ENCODE measurements around the gene IL17RC.

The IL17RC gene

GRCh38 chr3:9911863-9912262, 5.0 kb upstream of the IL17RC start:
- H3K18ac ChIP-seq (ENCODE audit: low read length), result no peak overlapping the region
- peaks cover 14% of the 10 kb centered on the region for H3K79me1 ChIP-seq (ENCODE audit: low read length)
- no peaks in the 10 kb centered on the region for H3K27me3 ChIP-seq (ENCODE audit: insufficient read depth, low read length)
- peaks cover 10% of the 10 kb centered on the region for H3K79me2 ChIP-seq (ENCODE audit: control insufficient read depth, insufficient read depth, low read length, poor library complexity)
- no peak for DNase-seq
- H3K9ac ChIP-seq (ENCODE audit: low read length), result no peak overlapping the region
- no CpG with 5 or more reads among the region's 8 CpGs for WGBS (ENCODE audit: extremely low coverage, insufficient coverage, insufficient read length)
- no peak overlapping the region for H2BK12ac ChIP-seq (ENCODE audit: low read length)
- H3K23ac ChIP-seq (ENCODE audit: low read length), result no peak overlapping the region
- H3K4me3 ChIP-seq (ENCODE audit: low read depth, low read length), result no peak overlapping the region
- H3K4me2 ChIP-seq (ENCODE audit: low read length), result no peak overlapping the region
- no peak overlapping the region for H2AK5ac ChIP-seq (ENCODE audit: low read length)
- no peak overlapping the region for H2AFZ ChIP-seq (ENCODE audit: insufficient read depth, low read length, poor library complexity)
- peaks cover 6 to 12% of the 10 kb centered on the region in 2 experiments for H3K4me1 ChIP-seq (ENCODE audit: control insufficient read depth in 1 of 2, insufficient read depth in 2 of 2, low read length in 2 of 2)
- no peak overlapping the region for H3K14ac ChIP-seq (ENCODE audit: low read length)
- no peak overlapping the region for H2BK5ac ChIP-seq (ENCODE audit: low read depth, low read length, poor library complexity)
- H4K12ac ChIP-seq (ENCODE audit: low read depth, low read length), result no peak overlapping the region
- H4K8ac ChIP-seq (ENCODE audit: low read depth, low read length), result no peak overlapping the region
- no peak overlapping the region for H2BK120ac ChIP-seq (ENCODE audit: insufficient read depth, low read length, poor library complexity)
- no peaks in the 10 kb centered on the region for H3K9me3 ChIP-seq (ENCODE audit: insufficient read depth, low read depth, low read length)
- peaks cover 2 to 3% of the 10 kb centered on the region in 2 experiments for H3K36me3 ChIP-seq (ENCODE audit: control insufficient read depth in 1 of 2, insufficient read depth in 2 of 2, low read length in 2 of 2)
- no peak overlapping the region for H4K91ac ChIP-seq (ENCODE audit: low read depth, low read length)
- no peak overlapping the region for H3K4ac ChIP-seq (ENCODE audit: low read depth, low read length)
- H3K27ac ChIP-seq (ENCODE audit: low read depth, low read length), result no peak overlapping the region

GRCh38 chr3:9912294-9912935, 4.5 kb upstream of the IL17RC start:
- Histone ChIP-seq H3K23ac (ENCODE audit: low read length) (no peak overlapping the region), H2BK12ac (ENCODE audit: low read length) (no peak overlapping the region), H3K4me2 (ENCODE audit: low read length) (no peak overlapping the region), H3K27ac (ENCODE audit: low read depth, low read length) (no peak overlapping the region), H3K4me3 (ENCODE audit: low read depth, low read length) (no peak overlapping the region), H3K36me3 (ENCODE audit: control insufficient read depth in 1 of 2, insufficient read depth in 2 of 2, low read length in 2 of 2) (peaks cover 2 to 3% of the 10 kb centered on the region in 2 experiments), H3K4ac (ENCODE audit: low read depth, low read length) (no peak overlapping the region), H2AK5ac (ENCODE audit: low read length) (no peak overlapping the region), H3K18ac (ENCODE audit: low read length) (no peak overlapping the region), H2BK120ac (ENCODE audit: insufficient read depth, low read length, poor library complexity) (no peak overlapping the region), H4K12ac (ENCODE audit: low read depth, low read length) (no peak overlapping the region), H3K4me1 (ENCODE audit: control insufficient read depth in 1 of 2, insufficient read depth in 2 of 2, low read length in 2 of 2) (peaks cover 8 to 16% of the 10 kb centered on the region in 2 experiments), H4K8ac (ENCODE audit: low read depth, low read length) (no peak overlapping the region), H3K79me2 (ENCODE audit: control insufficient read depth, insufficient read depth, low read length, poor library complexity) (peaks cover 10% of the 10 kb centered on the region), H2BK5ac (ENCODE audit: low read depth, low read length, poor library complexity) (no peak overlapping the region), H3K9ac (ENCODE audit: low read length) (no peak overlapping the region), H3K9me3 (ENCODE audit: insufficient read depth, low read depth, low read length) (no peaks in the 10 kb centered on the region), H4K91ac (ENCODE audit: low read depth, low read length) (no peak overlapping the region), H2AFZ (ENCODE audit: insufficient read depth, low read length, poor library complexity) (no peak overlapping the region), H3K14ac (ENCODE audit: low read length) (no peak overlapping the region), H3K79me1 (ENCODE audit: low read length) (peaks cover 17% of the 10 kb centered on the region), H3K27me3 (ENCODE audit: insufficient read depth, low read length) (no peaks in the 10 kb centered on the region)
- no CpG with 5 or more reads among the region's 7 CpGs for WGBS (ENCODE audit: extremely low coverage, insufficient coverage, insufficient read length)
- no peak for DNase-seq

GRCh38 chr3:9913601-9914000, 3.3 kb upstream of the IL17RC start:
- H3K9me3 ChIP-seq (ENCODE audit: insufficient read depth, low read depth, low read length), result no peaks in the 10 kb centered on the region
- H3K27ac ChIP-seq (ENCODE audit: low read depth, low read length), result no peak overlapping the region
- no peak overlapping the region for H3K4ac ChIP-seq (ENCODE audit: low read depth, low read length)
- no peak overlapping the region for H3K18ac ChIP-seq (ENCODE audit: low read length)
- WGBS (ENCODE audit: extremely low coverage, insufficient coverage, insufficient read length), result no CpG with 5 or more reads among the region's 5 CpGs
- no peak overlapping the region for H4K12ac ChIP-seq (ENCODE audit: low read depth, low read length)
- H4K91ac ChIP-seq (ENCODE audit: low read depth, low read length), result no peak overlapping the region
- H3K23ac ChIP-seq (ENCODE audit: low read length), result no peak overlapping the region
- no peak for DNase-seq
- H4K8ac ChIP-seq (ENCODE audit: low read depth, low read length), result no peak overlapping the region
- no peak overlapping the region for H2BK120ac ChIP-seq (ENCODE audit: insufficient read depth, low read length, poor library complexity)
- peaks cover 8 to 17% of the 10 kb centered on the region in 2 experiments for H3K4me1 ChIP-seq (ENCODE audit: control insufficient read depth in 1 of 2, insufficient read depth in 2 of 2, low read length in 2 of 2)
- no peak overlapping the region for H3K4me3 ChIP-seq (ENCODE audit: low read depth, low read length)
- no peak overlapping the region for H3K14ac ChIP-seq (ENCODE audit: low read length)
- H3K79me2 ChIP-seq (ENCODE audit: control insufficient read depth, insufficient read depth, low read length, poor library complexity), result peaks cover 10% of the 10 kb centered on the region
- no peak overlapping the region for H2BK5ac ChIP-seq (ENCODE audit: low read depth, low read length, poor library complexity)
- H3K36me3 ChIP-seq (ENCODE audit: control insufficient read depth in 1 of 2, insufficient read depth in 2 of 2, low read length in 2 of 2), result peaks cover 2 to 3% of the 10 kb centered on the region in 2 experiments
- no peak overlapping the region for H2AFZ ChIP-seq (ENCODE audit: insufficient read depth, low read length, poor library complexity)
- no peak overlapping the region for H3K4me2 ChIP-seq (ENCODE audit: low read length)
- H3K79me1 ChIP-seq (ENCODE audit: low read length), result peaks cover 17% of the 10 kb centered on the region
- H2BK12ac ChIP-seq (ENCODE audit: low read length), result no peak overlapping the region
- H3K27me3 ChIP-seq (ENCODE audit: insufficient read depth, low read length), result no peaks in the 10 kb centered on the region
- no peak overlapping the region for H2AK5ac ChIP-seq (ENCODE audit: low read length)
- no peak overlapping the region for H3K9ac ChIP-seq (ENCODE audit: low read length)

- H2BK5ac ChIP-seq (ENCODE audit: low read depth, low read length, poor library complexity), result no peak overlapping the region
- no peak overlapping the region for H2AK5ac ChIP-seq (ENCODE audit: low read length)
- no peaks in the 10 kb centered on the region for H3K9me3 ChIP-seq (ENCODE audit: insufficient read depth, low read depth, low read length)
- no peak overlapping the region for H3K9ac ChIP-seq (ENCODE audit: low read length)
- no peak overlapping the region for H4K8ac ChIP-seq (ENCODE audit: low read depth, low read length)
- H2AFZ ChIP-seq (ENCODE audit: insufficient read depth, low read length, poor library complexity), result no peak overlapping the region
- peaks cover 2 to 3% of the 10 kb centered on the region in 2 experiments for H3K36me3 ChIP-seq (ENCODE audit: control insufficient read depth in 1 of 2, insufficient read depth in 2 of 2, low read length in 2 of 2)
- H4K91ac ChIP-seq (ENCODE audit: low read depth, low read length), result no peak overlapping the region
- H2BK120ac ChIP-seq (ENCODE audit: insufficient read depth, low read length, poor library complexity), result no peak overlapping the region
- no peak overlapping the region for H4K12ac ChIP-seq (ENCODE audit: low read depth, low read length)
- no peak overlapping the region for H3K4ac ChIP-seq (ENCODE audit: low read depth, low read length)
- H3K4me1 ChIP-seq (ENCODE audit: control insufficient read depth in 1 of 2, insufficient read depth in 2 of 2, low read length in 2 of 2), result peaks cover 8 to 17% of the 10 kb centered on the region in 2 experiments
- H3K79me1 ChIP-seq (ENCODE audit: low read length), result peaks cover 17% of the 10 kb centered on the region
- H3K27me3 ChIP-seq (ENCODE audit: insufficient read depth, low read length), result no peaks in the 10 kb centered on the region
- no peak overlapping the region for H3K4me2 ChIP-seq (ENCODE audit: low read length)
- no peak overlapping the region for H3K4me3 ChIP-seq (ENCODE audit: low read depth, low read length)
- no CpG with 5 or more reads among the region's 1 CpG for WGBS (ENCODE audit: extremely low coverage, insufficient coverage, insufficient read length)
- H2BK12ac ChIP-seq (ENCODE audit: low read length), result no peak overlapping the region
- H3K14ac ChIP-seq (ENCODE audit: low read length), result no peak overlapping the region
- no peak overlapping the region for H3K23ac ChIP-seq (ENCODE audit: low read length)
- no peak for DNase-seq
- H3K27ac ChIP-seq (ENCODE audit: low read depth, low read length), result no peak overlapping the region
- H3K79me2 ChIP-seq (ENCODE audit: control insufficient read depth, insufficient read depth, low read length, poor library complexity), result peaks cover 10% of the 10 kb centered on the region
- H3K18ac ChIP-seq (ENCODE audit: low read length), result no peak overlapping the region
Observed at GRCh38 chr3:9914011-9914410, 2.9 kb upstream of the IL17RC start.

All from trophoblast cell (in vitro differentiated cells and primary cell).